Vagina (tissue), 2 donors: ENCODE measurements around the gene SH3RF2. TPM values are rescaled to one million over a fixed set of nuclear protein-coding genes. Genes with fewer than 3 reads are reported as not detected.

Experiments used
- DNase-seq, 2 donors: peaks; one replicate each; pipeline ENCODE4 v3.0.0-alpha.2; 2017; ENCODE audit errors: extremely low spot score in 2 of 2
- H3K27ac ChIP-seq: fragments of 200-600 bp; sonication (generic); one replicate; pipeline ENCODE4 v1.5.1; 2019
- H3K27me3 ChIP-seq: fragments of 200-600 bp; sonication (generic); one replicate; pipeline ENCODE4 v1.5.1; 2019
- H3K36me3 ChIP-seq, 2 donors: fragments of 200-600 bp; sonication (generic); one replicate each; pipeline ENCODE4 v1.5.1; 2017 to 2019
- H3K4me1 ChIP-seq: fragments of 200-600 bp; sonication (generic); one replicate; pipeline ENCODE4 v1.5.1; 2019
- H3K4me3 ChIP-seq, 2 donors: fragments of 200-600 bp; sonication (generic); 1 replicate in 1 of 2; 2 replicates in 1 of 2; pipeline ENCODE4 v1.5.1; 2016 to 2019
- H3K9me3 ChIP-seq: fragments of 200-600 bp; sonication (generic); one replicate; pipeline ENCODE4 v1.5.1; 2019
- POLR2A ChIP-seq, 2 donors: fragments of 450-650 bp; IDR thresholded peaks; one replicate each; pipeline ENCODE4 v1.6.1; 2017; ENCODE audit warnings: antibody characterized with exemption in 2 of 2, mild to moderate bottlenecking in 2 of 2, moderate library complexity in 2 of 2
- POLR2AphosphoS5 ChIP-seq, 2 donors: sonication (generic); formaldehyde crosslinking; IDR thresholded peaks; one replicate each; pipeline ENCODE4 v1.9.0; 2017; ENCODE audit warnings: antibody characterized with exemption in 2 of 2, mild to moderate bottlenecking in 2 of 2, low read depth in 1 of 2; ENCODE audit not compliant: insufficient read depth in 1 of 2
- intact Hi-C: fragments of 100-400 bp; cut with DNase I; formaldehyde crosslinking; loops from one replicate; pipeline ENCODE4 v1.15.1; 2023
- total RNA-seq: library from RNA; depleted of rRNA; stranded (reverse); fragments of >200 nt; gene quantifications from one replicate; pipeline ENCODE4 v1.2.3, GENCODE V29; 2016
- TF ChIP-seq, protein P1 (sequence below), 3 experiments: fragments of 450-650 bp in 2 of 3; fragments of 200-600 bp in 1 of 3; sonication (generic) in 1 of 3; IDR thresholded peaks; one replicate each; pipeline ENCODE4 v1.5.1; 2017 to 2019; ENCODE audit warnings: antibody characterized with exemption in 3 of 3, mild to moderate bottlenecking in 2 of 3, moderate library complexity in 2 of 3

SH3RF2 gene
- total RNA-seq, 1 donor from 2014 or later: 48.4 TPM

DNA sequence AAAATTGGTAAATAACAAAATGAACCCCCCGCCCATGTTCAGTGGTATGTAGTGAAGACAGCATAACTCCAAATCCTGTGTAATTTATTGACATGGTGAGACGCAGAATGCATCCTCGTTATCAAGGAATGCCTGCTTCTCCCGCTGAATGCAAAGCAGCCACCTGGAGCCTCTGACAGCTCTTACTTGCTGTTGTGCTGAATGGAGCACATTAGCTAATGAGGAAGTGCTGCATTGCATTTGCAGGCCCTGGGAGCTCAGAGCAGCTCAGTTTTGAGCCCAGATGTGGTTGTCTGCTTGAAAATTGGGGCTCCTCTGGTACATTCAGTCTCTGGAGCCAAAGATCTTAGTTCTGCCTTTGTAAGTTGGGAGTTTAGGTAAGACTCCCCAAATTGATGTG is 140.1 kb downstream of the SH3RF2 start:
- intact Hi-C loops: no loop called here
- Histone ChIP-seq H3K27me3 (no peaks in the 10 kb centered on the region), H3K9me3 (no peaks in the 10 kb centered on the region), H3K36me3 (no peaks in the 10 kb centered on the region), H3K4me1 (no peaks in the 10 kb centered on the region), H3K27ac (no peak overlapping the region), H3K4me3 (no peak overlapping the region)
- TF ChIP-seq, protein P1, sequence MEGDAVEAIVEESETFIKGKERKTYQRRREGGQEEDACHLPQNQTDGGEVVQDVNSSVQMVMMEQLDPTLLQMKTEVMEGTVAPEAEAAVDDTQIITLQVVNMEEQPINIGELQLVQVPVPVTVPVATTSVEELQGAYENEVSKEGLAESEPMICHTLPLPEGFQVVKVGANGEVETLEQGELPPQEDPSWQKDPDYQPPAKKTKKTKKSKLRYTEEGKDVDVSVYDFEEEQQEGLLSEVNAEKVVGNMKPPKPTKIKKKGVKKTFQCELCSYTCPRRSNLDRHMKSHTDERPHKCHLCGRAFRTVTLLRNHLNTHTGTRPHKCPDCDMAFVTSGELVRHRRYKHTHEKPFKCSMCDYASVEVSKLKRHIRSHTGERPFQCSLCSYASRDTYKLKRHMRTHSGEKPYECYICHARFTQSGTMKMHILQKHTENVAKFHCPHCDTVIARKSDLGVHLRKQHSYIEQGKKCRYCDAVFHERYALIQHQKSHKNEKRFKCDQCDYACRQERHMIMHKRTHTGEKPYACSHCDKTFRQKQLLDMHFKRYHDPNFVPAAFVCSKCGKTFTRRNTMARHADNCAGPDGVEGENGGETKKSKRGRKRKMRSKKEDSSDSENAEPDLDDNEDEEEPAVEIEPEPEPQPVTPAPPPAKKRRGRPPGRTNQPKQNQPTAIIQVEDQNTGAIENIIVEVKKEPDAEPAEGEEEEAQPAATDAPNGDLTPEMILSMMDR (IDR thresholded peaks at IDR 0.05): no peak
- TF ChIP-seq POLR2A (IDR thresholded peaks at IDR 0.05) (no peak), POLR2AphosphoS5 (IDR thresholded peaks at IDR 0.05; ENCODE audit: insufficient read depth in 1 of 2, low read depth in 1 of 2) (no peak)
- no peak for DNase-seq

DNA sequence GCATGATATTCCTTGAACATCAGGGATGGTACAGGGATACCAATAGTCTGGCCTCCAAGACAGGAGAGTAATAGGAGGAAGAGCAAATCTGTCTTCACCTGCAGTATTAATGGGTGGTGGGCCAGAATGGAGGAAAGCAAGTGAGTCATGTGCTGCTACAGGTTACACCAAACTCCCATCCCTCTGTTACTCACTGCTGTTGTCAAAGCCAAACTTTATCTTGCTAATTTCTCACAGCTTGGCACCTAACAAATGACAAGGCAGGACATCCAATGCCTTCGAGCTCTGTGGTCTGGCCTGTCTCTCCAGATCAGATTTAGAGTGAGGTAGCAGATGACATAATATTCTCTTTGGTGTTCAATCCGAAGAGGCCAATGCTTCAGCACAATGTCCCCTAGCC is 142.2 kb downstream of the SH3RF2 start:
- Histone ChIP-seq H3K4me3 (no peak overlapping the region), H3K4me1 (no peaks in the 10 kb centered on the region), H3K27me3 (no peaks in the 10 kb centered on the region), H3K9me3 (no peaks in the 10 kb centered on the region), H3K36me3 (no peaks in the 10 kb centered on the region), H3K27ac (no peak overlapping the region)
- DNase-seq: no peak
- TF ChIP-seq, protein P1 (IDR thresholded peaks at IDR 0.05): no peak
- TF ChIP-seq POLR2AphosphoS5 (IDR thresholded peaks at IDR 0.05; ENCODE audit: insufficient read depth in 1 of 2, low read depth in 1 of 2) (no peak), POLR2A (IDR thresholded peaks at IDR 0.05) (no peak)
- intact Hi-C loops: no loop called here

DNA sequence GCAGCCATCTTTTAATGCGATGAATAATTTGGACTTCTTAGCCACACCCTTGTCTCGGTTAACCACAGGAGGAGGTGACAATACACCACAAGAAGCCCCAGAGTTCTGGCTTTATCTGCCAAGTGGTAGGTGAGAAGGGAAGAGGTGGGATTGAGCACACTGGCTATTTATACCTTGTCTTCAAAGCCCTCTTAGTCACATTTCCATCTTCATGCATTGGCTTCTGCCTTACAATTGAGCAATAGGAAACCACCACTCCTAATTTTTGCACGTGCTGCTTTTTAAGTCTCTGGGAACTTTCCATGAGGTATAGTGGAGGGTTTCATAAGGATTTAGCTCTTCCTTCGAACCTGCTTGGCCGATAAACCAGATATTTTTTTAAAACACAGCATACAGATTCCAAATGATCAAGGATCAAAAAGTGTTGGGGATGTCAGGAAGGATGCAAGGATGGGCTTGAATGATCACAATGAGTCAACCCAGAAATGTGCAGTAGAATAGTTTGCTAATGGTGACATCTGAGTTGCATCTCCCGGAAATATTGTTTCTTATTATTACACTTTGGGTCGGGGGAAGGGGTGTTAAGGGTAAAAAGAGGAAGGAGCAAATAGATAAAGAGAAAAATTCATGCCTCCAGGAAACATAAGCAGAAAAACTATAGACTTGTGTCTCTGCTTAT is 143.5 kb downstream of the SH3RF2 start:
- Histone ChIP-seq H3K27ac (no peak overlapping the region), H3K27me3 (no peaks in the 10 kb centered on the region), H3K4me1 (no peaks in the 10 kb centered on the region), H3K4me3 (no peak overlapping the region), H3K9me3 (no peaks in the 10 kb centered on the region), H3K36me3 (no peaks in the 10 kb centered on the region)
- no peak for TF ChIP-seq POLR2A (IDR thresholded peaks at IDR 0.05)
- TF ChIP-seq POLR2AphosphoS5 (IDR thresholded peaks at IDR 0.05; ENCODE audit: insufficient read depth in 1 of 2, low read depth in 1 of 2): no peak
- TF ChIP-seq, protein P1 (IDR thresholded peaks at IDR 0.05): no peak
- DNase-seq: no peak
- intact Hi-C loops: no loop called here

DNA sequence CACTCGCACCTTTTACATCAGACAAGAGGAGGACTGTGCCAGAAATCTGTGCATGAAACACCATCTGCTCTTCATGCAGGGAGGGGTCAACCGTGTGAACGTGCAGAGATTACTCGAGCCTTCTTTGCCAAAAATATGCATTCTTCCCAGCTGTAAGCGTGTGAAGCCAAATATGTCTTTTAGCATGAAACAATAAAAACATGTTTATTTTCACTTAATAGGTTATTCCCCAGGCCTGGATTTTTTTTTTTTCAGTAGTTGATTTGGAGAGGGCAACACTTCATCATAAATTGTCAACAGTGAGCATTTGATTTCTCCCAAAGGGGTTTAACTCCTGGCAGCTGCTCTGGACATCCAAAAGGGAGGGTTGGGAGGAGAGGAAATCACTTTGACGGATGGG is 145.2 kb downstream of the SH3RF2 start:
- H3K9me3 ChIP-seq: no peaks in the 10 kb centered on the region
- TF ChIP-seq, protein P1 (IDR thresholded peaks at IDR 0.05): no peak
- TF ChIP-seq POLR2A (IDR thresholded peaks at IDR 0.05): no peak
- TF ChIP-seq POLR2AphosphoS5 (IDR thresholded peaks at IDR 0.05; ENCODE audit: insufficient read depth in 1 of 2, low read depth in 1 of 2): no peak
- H3K4me3 ChIP-seq: no peak overlapping the region
- H3K4me1 ChIP-seq: no peaks in the 10 kb centered on the region
- intact Hi-C loops: no loop called here
- no peaks in the 10 kb centered on the region for H3K36me3 ChIP-seq
- no peak for DNase-seq
- no peak overlapping the region for H3K27ac ChIP-seq
- H3K27me3 ChIP-seq: no peaks in the 10 kb centered on the region

DNA sequence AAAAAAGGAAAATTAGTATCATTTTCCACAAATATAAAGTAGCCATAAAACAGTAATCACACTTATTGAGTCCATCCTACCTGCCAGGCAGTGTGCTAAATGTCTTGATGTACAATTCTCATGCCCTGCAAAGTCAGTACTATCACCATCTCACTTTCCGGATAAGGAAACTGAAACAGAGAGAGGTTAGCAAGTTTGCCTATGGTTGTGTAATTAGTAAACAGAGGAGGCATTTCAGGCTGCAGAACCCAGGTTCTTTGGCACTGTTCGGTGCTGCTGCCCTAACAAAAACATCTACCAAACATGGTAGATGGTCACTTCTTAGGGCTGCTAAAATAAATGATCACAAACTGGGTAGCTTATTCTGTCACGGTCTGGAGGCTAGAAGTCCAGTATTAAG is 146.4 kb downstream of the SH3RF2 start:
- H3K27ac ChIP-seq: no peak overlapping the region
- no peaks in the 10 kb centered on the region for H3K9me3 ChIP-seq
- no peak for DNase-seq
- no peaks in the 10 kb centered on the region for H3K27me3 ChIP-seq
- intact Hi-C loops: no loop called here
- no peaks in the 10 kb centered on the region for H3K36me3 ChIP-seq
- no peak overlapping the region for H3K4me3 ChIP-seq
- no peaks in the 10 kb centered on the region for H3K4me1 ChIP-seq
- TF ChIP-seq, protein P1 (IDR thresholded peaks at IDR 0.05): no peak
- TF ChIP-seq POLR2A (IDR thresholded peaks at IDR 0.05) (no peak), POLR2AphosphoS5 (IDR thresholded peaks at IDR 0.05; ENCODE audit: insufficient read depth in 1 of 2, low read depth in 1 of 2) (no peak)
